ENCODE measurements around the gene BTF3.
"Not testable (repeated sequence)": the region's sequence is repeated elsewhere in the genome, so short reads cannot be mapped to it uniquely, and the experiment has no call there.

Gene BTF3

GRCh38 chr5:73498057-73498992 lies at the start of gene BTF3:
BTF3 (plus strand) TSS chr5:73498442; CDS start chr5:73498668, 226 bp downstream.
- DNase-seq: peak; percentile 93 to 96

DNA sequence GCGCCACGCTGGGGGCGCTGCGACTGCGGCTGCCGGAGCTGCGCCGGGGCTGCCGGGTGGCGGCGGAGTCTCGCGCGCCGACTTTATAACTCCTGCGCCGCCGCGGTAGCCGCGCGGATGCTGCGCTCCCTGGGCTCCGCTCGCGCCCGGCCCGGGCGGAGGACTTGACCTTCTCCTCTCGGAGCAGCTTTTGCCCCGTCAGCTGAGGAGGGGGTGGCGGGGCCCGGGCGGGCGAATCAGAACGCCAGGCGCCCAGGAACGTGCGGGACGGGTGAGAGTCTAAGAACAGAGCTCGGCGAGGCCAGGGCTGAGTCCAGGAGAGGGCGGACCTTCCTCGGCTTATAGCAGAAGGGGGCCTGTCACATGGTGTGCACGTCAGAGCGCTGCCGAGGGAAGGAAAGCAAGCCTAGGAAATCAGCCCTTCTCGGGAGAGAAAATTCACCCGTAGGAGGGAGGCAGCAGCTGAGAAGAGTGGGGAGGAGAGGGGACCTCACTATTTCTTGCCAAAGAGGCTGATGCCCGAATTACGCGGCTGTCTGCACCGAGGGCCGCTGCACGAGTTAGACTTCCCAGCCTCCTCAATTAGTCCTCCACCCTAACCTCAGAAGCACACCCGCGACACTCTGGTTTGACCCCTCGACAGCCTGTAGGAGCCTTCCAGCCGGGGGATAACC lies 49.6 kb upstream of the BTF3 start, which contains the start of gene FOXD1:
FOXD1 (minus strand) TSS at position 315 of the 674 bp plus-strand sequence. CDS start 415 bp downstream, outside the sequence.
- no peak for DNase-seq

- DNase-seq: no peak
Measured at GRCh38 chr5:73450137-73450536, 48.1 kb upstream of the BTF3 start.

GRCh38 chr5:73450672-73451223 lies 47.5 kb upstream of the BTF3 start:
- no peak for DNase-seq

GRCh38 chr5:73451224-73452130 lies 46.8 kb upstream of the BTF3 start:
- peak; percentile 24 to 38 for DNase-seq

GRCh38 chr5:73452215-73452614 lies 46.0 kb upstream of the BTF3 start:
- DNase-seq: no peak

GRCh38 chr5:73454379-73455036 lies 43.7 kb upstream of the BTF3 start:
- peak; percentile 60 to 78 for DNase-seq

DNA sequence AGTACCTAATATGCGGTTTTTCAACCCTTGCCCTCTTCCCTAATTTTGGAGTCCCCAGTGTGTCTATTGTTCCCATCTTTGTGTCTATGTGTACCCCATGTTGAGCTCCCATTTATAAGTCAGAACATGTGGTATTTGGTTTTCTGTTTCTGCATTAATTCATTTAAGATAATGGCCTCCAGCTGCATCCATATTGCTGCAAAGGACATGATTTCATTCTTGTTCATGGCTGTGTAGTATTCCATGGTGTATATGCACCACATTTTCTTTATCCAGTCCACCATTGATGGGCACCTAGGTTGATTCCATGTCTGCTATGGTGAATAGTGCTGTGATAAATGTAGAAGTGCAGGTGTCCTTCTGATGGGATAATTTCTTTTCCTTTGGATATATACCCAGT lies 41.8 kb upstream of the BTF3 start:
- DNase-seq: not testable (repeated sequence)

DNA sequence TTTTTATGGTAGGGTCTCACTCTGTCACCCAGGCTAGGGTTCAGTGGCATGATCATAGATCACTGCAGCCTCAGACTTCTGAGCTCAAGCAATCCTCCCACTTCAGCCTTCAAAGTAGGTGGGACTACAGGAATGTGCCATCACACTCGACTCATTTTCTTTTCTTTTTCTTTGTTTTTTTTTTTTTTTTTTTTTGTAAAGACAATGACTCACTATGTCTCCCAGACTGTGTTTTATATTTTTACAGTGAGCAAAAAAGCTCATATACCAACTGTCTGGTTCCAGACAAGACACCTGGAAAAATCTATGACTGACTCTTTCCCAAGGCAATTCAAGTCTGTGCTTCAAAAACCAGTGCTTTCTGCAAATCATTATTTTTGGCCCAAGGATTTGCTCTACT lies 38.9 kb upstream of the BTF3 start:
- no peak for DNase-seq

DNA sequence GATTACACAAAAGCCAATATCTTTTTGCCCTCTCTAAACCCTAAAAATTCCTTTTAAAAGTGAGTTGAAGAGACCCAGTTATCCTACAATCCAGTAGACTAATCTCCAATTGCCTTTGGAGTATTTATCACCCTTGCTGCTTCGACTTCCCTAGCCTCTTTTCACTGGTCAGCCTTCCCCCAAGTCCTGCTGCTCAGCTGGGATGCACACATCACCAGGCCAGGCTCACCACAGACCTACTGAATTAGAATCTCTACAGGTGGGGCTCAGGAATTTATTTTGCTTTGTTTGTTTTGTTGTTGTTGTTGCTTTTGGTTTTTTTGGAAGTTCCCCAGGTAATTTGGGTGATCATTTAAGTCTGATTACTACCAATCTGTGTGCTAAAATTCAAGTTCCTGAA lies 38.1 kb upstream of the BTF3 start:
- DNase-seq: no peak

GRCh38 chr5:73464016-73464745 lies 34.1 kb upstream of the BTF3 start:
- DNase-seq: no peak

- not testable (repeated sequence) for DNase-seq
Measured at GRCh38 chr5:73468638-73469037, 29.6 kb upstream of the BTF3 start.

- DNase-seq: no peak
Measured at GRCh38 chr5:73469878-73470277, 28.4 kb upstream of the BTF3 start.

- no peak for DNase-seq
Measured at GRCh38 chr5:73471654-73472053, 26.6 kb upstream of the BTF3 start.

DNA sequence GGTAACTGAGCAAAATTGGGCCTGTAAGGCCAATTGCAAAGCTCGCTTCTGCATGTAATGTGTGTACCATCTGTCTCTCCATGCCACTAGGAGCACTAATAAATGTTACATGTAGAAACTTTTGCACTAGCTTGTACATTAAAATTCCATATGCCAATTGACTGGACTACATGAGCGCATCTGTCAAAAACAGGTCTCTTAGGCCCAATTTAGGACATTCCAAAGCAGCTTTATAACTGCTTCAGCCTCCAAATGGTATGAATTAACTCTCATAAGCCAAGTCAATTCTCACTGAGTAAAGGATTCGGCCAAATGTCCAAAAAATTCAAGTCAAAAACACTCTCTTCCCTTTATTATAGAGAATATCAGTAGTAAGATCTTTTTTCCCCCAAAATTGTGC lies 26.1 kb upstream of the BTF3 start:
- DNase-seq: no peak

DNA sequence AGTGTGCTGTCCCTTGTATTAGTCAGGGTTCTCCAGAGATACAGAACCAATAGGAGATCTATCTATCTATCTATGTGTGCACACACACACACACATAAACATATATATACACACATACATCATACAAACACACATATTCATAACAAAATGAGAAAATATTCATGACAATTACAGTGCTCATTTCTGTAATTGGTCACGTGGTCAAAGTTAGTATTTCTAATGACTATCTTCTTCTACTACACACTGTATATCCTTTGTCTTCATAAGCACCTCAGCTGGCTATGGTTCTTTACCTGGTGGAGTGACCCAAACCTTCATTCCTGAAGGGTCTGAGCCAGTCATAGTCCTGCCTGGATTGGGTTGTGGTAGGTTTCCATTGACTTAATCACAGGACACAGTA lies 17.7 kb upstream of the BTF3 start:
- no peak for DNase-seq

DNA sequence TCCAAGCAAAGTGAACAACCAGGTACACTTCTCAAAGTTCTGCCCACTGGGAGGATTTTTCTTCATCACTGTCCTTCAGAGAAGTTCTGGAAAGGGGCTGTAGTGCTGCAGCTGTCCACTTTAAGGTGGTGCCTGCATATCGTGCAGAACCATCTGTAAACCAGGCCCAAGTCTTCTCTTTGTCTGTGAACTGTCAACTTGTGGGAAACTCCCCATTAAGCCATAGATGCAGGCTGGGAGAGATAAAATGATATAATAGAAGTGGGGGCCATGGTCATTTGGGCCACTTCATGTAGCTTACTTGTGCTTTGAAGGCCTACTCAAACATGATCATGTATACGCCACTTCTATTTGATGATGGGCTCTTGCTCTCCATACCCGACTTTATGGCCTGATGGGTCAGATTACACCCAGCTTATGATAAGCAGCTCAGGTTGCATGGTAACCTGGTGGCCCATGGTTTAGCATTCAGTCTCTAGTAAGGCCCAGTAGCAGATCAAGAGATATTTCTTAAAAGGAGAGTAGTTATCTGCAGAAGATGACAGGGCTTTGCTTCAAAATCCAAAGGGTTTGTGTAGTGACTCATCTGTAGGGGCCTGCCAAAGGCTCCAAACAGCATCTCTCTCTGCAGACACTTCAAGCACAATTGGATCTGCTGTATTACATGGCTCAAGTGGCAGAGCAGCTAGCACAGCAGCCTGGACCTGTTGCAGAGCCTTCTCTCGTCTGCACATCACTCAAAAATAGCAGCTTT lies 15.7 kb upstream of the BTF3 start:
- DNase-seq: no peak

GRCh38 chr5:73483676-73484075 lies 14.6 kb upstream of the BTF3 start:
- no peak for DNase-seq

- no peak for DNase-seq
Measured at GRCh38 chr5:73484511-73484910, 13.7 kb upstream of the BTF3 start.

- no peak for DNase-seq
Measured at GRCh38 chr5:73485715-73486114, 12.5 kb upstream of the BTF3 start.
